ENCODE results near the gene UGT1A10.
"Not testable (repeated sequence)": the region's sequence is repeated elsewhere in the genome, so short reads cannot be mapped to it uniquely, and the experiment has no call there.

Gene UGT1A10

GRCh38 chr2:233714121-233714520, 77.9 kb downstream of the UGT1A10 start:
- no peaks in the 10 kb centered on the region for H3K36me3 Mint-ChIP-seq (ENCODE audit: low read depth)
- no peak for DNase-seq
- H3K27me3 Mint-ChIP-seq (ENCODE audit: low read depth, poor library complexity): peaks cover 23% of the 10 kb centered on the region
- no peak for TF ChIP-seq CTCF (IDR thresholded peaks at IDR 0.05)
- H3K4me3 Mint-ChIP-seq: no peak overlapping the region
- H3K4me1 Mint-ChIP-seq: peaks cover 9% of the 10 kb centered on the region
- H3K9me3 Mint-ChIP-seq: no peaks in the 10 kb centered on the region
- H3K27ac Mint-ChIP-seq: no peak overlapping the region

GRCh38 chr2:233718552-233718951, 82.3 kb downstream of the UGT1A10 start, which contains the start of gene UGT1A4:
Gene UGT1A4, plus strand, starts transcription at chr2:233718736. Its CDS starts 85 bp downstream, at chr2:233718821.
- TF ChIP-seq CTCF (IDR thresholded peaks at IDR 0.05): no peak
- peaks cover 25% of the 10 kb centered on the region for H3K27me3 Mint-ChIP-seq (ENCODE audit: low read depth, poor library complexity)
- no peak within 1 kb of the TSS for H3K4me3 Mint-ChIP-seq
- no peaks in the 10 kb centered on the region for H3K36me3 Mint-ChIP-seq (ENCODE audit: low read depth)
- DNase-seq: no peak
- H3K27ac Mint-ChIP-seq: peak within 1 kb of the TSS; percentile 5
- H3K9me3 Mint-ChIP-seq: peaks cover 6% of the 10 kb centered on the region
- H3K4me1 Mint-ChIP-seq: no peaks in the 10 kb centered on the region

- Mint-ChIP-seq H3K4me1 (no peaks in the 10 kb centered on the region), H3K27ac (no peak within 1 kb of the TSS), H3K9me3 (peaks cover 11% of the 10 kb centered on the region), H3K27me3 (ENCODE audit: low read depth, poor library complexity) (peaks cover 25% of the 10 kb centered on the region), H3K4me3 (no peak within 1 kb of the TSS), H3K36me3 (ENCODE audit: low read depth) (no peaks in the 10 kb centered on the region)
- TF ChIP-seq CTCF (IDR thresholded peaks at IDR 0.05): no peak
- DNase-seq: no peak
Measured at GRCh38 chr2:233728723-233729301, 92.6 kb downstream of the UGT1A10 start, which contains the start of gene UGT1A3. Gene UGT1A3, plus strand, starts transcription at chr2:233729042. Its CDS starts 85 bp downstream, at chr2:233729127.

GRCh38 chr2:233736868-233737653, 100.8 kb downstream of the UGT1A10 start:
- Mint-ChIP-seq H3K9me3 (peaks cover 14% of the 10 kb centered on the region), H3K27me3 (ENCODE audit: low read depth, poor library complexity) (peaks cover 27% of the 10 kb centered on the region)
- DNase-seq; H3K36me3 Mint-ChIP-seq (ENCODE audit: low read depth); H3K27ac Mint-ChIP-seq; H3K4me1 Mint-ChIP-seq; H3K4me3 Mint-ChIP-seq: not testable (repeated sequence)

- Mint-ChIP-seq H3K9me3 (peaks cover 14% of the 10 kb centered on the region), H3K36me3 (ENCODE audit: low read depth) (no peaks in the 10 kb centered on the region), H3K27me3 (ENCODE audit: low read depth, poor library complexity) (peaks cover 24% of the 10 kb centered on the region), H3K27ac (no peak overlapping the region), H3K4me3 (no peak overlapping the region), H3K4me1 (no peaks in the 10 kb centered on the region)
- no peak for DNase-seq
- no peak for TF ChIP-seq CTCF (IDR thresholded peaks at IDR 0.05)
Measured at GRCh38 chr2:233740870-233741269, 104.6 kb downstream of the UGT1A10 start.

- Mint-ChIP-seq H3K27ac (no peak overlapping the region), H3K36me3 (ENCODE audit: low read depth) (no peaks in the 10 kb centered on the region), H3K4me1 (no peaks in the 10 kb centered on the region), H3K4me3 (no peak overlapping the region), H3K27me3 (ENCODE audit: low read depth, poor library complexity) (peaks cover 9% of the 10 kb centered on the region), H3K9me3 (peaks cover 6% of the 10 kb centered on the region)
- no peak for TF ChIP-seq CTCF (IDR thresholded peaks at IDR 0.05)
- no peak for DNase-seq
Measured at GRCh38 chr2:233743464-233744259, 107.4 kb downstream of the UGT1A10 start.
